ENCODE data around the gene SET. TPM values are rescaled to one million over a fixed set of nuclear protein-coding genes. Genes with fewer than 3 reads are reported as not detected.
A peak's percentile ranks its signal among the peaks of the same experiment; 100 is the strongest.

The SET gene
- 168 TPM for total RNA-seq
- long read RNA-seq, transcript SET-201 (8 exons, 2,915 nt), result major isoform, 101 of 113 reads
- long read RNA-seq, partial matches to known transcripts, result 4 of 113 reads
- long read RNA-seq, other reads (novel, unspliced or antisense), result 7 of 113 reads

GRCh38 chr9:128688501-128689292 is at the start of gene SET:
TSS of gene SET (plus strand) at chr9:128689222. CDS start at chr9:128689583, 361 bp downstream.
- H3K4me1 ChIP-seq, result peaks cover 47% of the 10 kb centered on the region

GRCh38 chr9:128640603-128641002 is 48.4 kb upstream of the SET start:
- DNase-seq, result no peak

More at GRCh38 chr9:128688501-128689292, at the start of gene SET:
- intact Hi-C loops (cut with micrococcal nuclease), result no loop called here
- peaks cover 26% of the 10 kb centered on the region for H3K36me3 ChIP-seq
- DNase-seq, result peak; percentile 97
- no peaks in the 10 kb centered on the region for H3K27me3 ChIP-seq (ENCODE audit: low read depth)
- peak within 1 kb of the TSS; percentile 98 for H3K27ac ChIP-seq (replicated peaks)
- H3K4me3 ChIP-seq, result peak within 1 kb of the TSS; percentile 81
- no peaks in the 10 kb centered on the region for H3K9me3 ChIP-seq (replicated peaks)
- TF ChIP-seq CTCF (IDR thresholded peaks at IDR 0.05; ENCODE audit: borderline replicate concordance), result no peak

GRCh38 chr9:128642675-128643245 is 46.3 kb upstream of the SET start:
- H3K27ac ChIP-seq (replicated peaks), result no peak overlapping the region
- H3K36me3 ChIP-seq, result peaks cover 14% of the 10 kb centered on the region
- intact Hi-C loops (cut with micrococcal nuclease), result no loop called here
- H3K4me3 ChIP-seq, result no peak overlapping the region
- no peaks in the 10 kb centered on the region for H3K4me1 ChIP-seq
- H3K9me3 ChIP-seq (replicated peaks), result no peaks in the 10 kb centered on the region
- no peaks in the 10 kb centered on the region for H3K27me3 ChIP-seq (ENCODE audit: low read depth)
- DNase-seq, result no peak
- no peak for TF ChIP-seq CTCF (IDR thresholded peaks at IDR 0.05; ENCODE audit: borderline replicate concordance)

More at GRCh38 chr9:128640603-128641002, 48.4 kb upstream of the SET start:
- intact Hi-C loops (cut with micrococcal nuclease), result no loop called here
- no peak overlapping the region for H3K27ac ChIP-seq (replicated peaks)
- H3K4me3 ChIP-seq, result no peak overlapping the region
- peaks cover 11% of the 10 kb centered on the region for H3K4me1 ChIP-seq
- TF ChIP-seq CTCF (IDR thresholded peaks at IDR 0.05; ENCODE audit: borderline replicate concordance), result no peak
- peaks cover 14% of the 10 kb centered on the region for H3K36me3 ChIP-seq
- H3K9me3 ChIP-seq (replicated peaks), result no peaks in the 10 kb centered on the region
- H3K27me3 ChIP-seq (ENCODE audit: low read depth), result no peaks in the 10 kb centered on the region

- intact Hi-C loops (cut with micrococcal nuclease), result no loop called here
- H3K27me3 ChIP-seq (ENCODE audit: low read depth), result no peaks in the 10 kb centered on the region
- DNase-seq, result no peak
Observed at GRCh38 chr9:128643519-128644300, 45.3 kb upstream of the SET start.

More at GRCh38 chr9:128643519-128644300, 45.3 kb upstream of the SET start:
- Histone ChIP-seq H3K27ac (replicated peaks) (no peak overlapping the region), H3K4me3 (no peak overlapping the region), H3K4me1 (no peaks in the 10 kb centered on the region), H3K9me3 (replicated peaks) (no peaks in the 10 kb centered on the region), H3K36me3 (peaks cover 14% of the 10 kb centered on the region)
- no peak for TF ChIP-seq CTCF (IDR thresholded peaks at IDR 0.05; ENCODE audit: borderline replicate concordance)

Data from left ventricle myocardium inferior (tissue), 1 donor.